Epithelial cell of proximal tubule (primary cell): ENCODE measurements around the gene WNT7B. TPM values are rescaled to one million over a fixed set of nuclear protein-coding genes. Genes with fewer than 3 reads are reported as not detected.

Source experiments
- DNase-seq: peaks from one replicate; pipeline ENCODE4 v3.0.0-alpha.2; 2011; ENCODE audit warnings: low read depth
- H3K4me3 ChIP-seq: 2 replicates; pipeline ENCODE4 v1.5.1; 2011; ENCODE audit warnings: low read depth, mild to moderate bottlenecking, low read length
- CTCF ChIP-seq: conservative IDR thresholded peaks from 2 replicates; pipeline ENCODE4 v1.5.1; 2012; ENCODE audit warnings: low read depth, mild to moderate bottlenecking, low read length
- total RNA-seq: library from RNA; depleted of rRNA; stranded (reverse); fragments of >200 nt; gene quantifications from 2 replicates; pipeline ENCODE4 v1.2.3, GENCODE V29; 2015

WNT7B gene
- total RNA-seq, 1 donor from 2014 or later, result 30.1 TPM

DNA sequence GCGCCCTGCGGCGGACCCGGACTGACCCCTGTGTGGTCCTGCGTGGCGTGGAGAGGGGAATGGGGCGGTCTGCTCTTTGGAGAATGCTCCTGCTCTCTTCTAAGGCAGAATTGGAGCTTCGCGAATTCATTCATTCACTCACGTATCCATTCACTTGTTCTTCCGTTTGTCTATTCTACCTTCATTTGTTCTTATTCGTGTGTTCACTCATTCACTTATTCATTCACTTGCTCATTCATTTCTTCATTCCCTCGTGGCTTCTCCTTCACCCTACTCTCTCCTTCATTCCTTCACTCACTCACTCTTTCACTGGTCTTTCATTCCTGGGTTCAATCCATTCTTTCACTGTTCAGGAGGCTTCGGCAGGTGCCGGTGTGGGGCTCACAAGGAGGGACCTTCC, 69.6 kb downstream of the WNT7B start:
- no peak for DNase-seq
- H3K4me3 ChIP-seq, result no peak overlapping the region
- no peak for TF ChIP-seq CTCF

GRCh38 chr22:45906946-45907345, 70.0 kb downstream of the WNT7B start:
- TF ChIP-seq CTCF, result no peak
- DNase-seq, result no peak
- H3K4me3 ChIP-seq, result no peak overlapping the region

- peak overlapping the region; percentile 11 for H3K4me3 ChIP-seq
- no peak for DNase-seq
These were observed 70.8 kb downstream of the WNT7B start for GRCh38 chr22:45905924-45906865.

GRCh38 chr22:45905326-45905923, 71.5 kb downstream of the WNT7B start:
- no peak for TF ChIP-seq CTCF
- no peak for DNase-seq
- H3K4me3 ChIP-seq, result no peak overlapping the region

More at GRCh38 chr22:45905924-45906865, 70.8 kb downstream of the WNT7B start:
- no peak for TF ChIP-seq CTCF

DNA sequence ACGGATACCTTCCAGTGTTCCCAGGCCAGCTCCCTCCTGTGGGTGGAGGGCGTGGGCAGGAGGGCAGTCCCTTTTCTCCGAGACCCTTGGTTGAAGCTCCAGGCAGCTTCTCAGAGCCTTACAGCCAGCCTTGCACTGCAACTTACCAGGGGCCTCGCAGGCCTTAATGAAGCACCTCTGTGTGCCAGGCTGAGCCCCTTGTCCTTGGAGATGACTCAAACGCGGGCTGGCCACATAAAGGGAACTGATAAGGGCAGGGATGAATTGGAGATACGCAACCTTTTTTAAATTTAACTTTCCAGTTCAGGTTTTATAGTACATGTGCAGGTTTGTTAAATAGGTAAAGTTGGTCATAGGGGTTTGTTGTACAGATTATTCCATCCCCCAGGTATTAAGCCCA, 72.7 kb downstream of the WNT7B start:
- DNase-seq, result no peak
- TF ChIP-seq CTCF, result no peak

DNA sequence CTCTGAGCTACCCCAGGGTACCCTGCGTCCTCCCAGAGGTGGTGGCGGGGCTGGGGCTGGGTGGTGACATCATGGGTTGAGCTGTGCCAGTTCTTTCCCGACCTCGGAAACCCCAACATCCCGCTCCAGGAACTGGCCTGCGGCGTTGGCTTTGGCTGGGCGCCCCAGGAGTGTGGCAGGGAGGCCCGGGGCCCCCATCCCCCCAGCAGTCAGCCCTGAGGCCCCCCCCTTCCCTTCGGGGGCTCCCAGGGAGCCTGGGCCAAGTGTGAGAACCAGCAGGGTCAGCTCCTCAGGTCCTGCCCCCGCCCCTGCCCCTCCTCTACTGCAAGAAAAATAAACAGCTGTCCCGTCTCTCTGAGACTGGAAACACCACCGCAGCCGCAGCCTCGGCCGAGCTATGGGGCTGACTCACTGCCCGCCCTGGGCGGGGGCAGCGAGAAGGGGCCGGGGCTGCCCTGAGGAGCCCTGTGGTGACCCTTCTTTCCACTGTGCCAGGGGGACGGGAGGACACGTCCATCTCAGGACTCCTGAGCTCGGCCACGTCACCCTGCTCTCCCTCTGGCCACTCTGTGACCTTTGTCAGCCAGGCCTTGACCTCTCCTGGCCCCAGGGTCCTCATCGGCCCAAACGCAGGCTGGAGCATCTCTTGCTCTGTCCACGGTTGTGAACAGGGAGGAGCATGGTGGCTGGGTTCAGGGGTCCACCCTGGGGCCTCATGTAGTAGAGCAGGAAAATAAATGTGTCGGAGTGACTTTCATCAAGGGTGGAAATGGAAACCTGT, 73.4 kb downstream of the WNT7B start:
- no peak for DNase-seq
- H3K4me3 ChIP-seq, result peak overlapping the region; percentile 19
- no peak for TF ChIP-seq CTCF

More for the DNA sequence above, 72.7 kb downstream of the WNT7B start:
- H3K4me3 ChIP-seq, result no peak overlapping the region
